Astrocyte (in vitro differentiated cells and primary cell): ENCODE data around the gene TBRG4. TPM values are rescaled to one million over a fixed set of nuclear protein-coding genes. Genes with fewer than 3 reads are reported as not detected.

ENCODE experiments used
- DNase-seq: peaks from one replicate; pipeline ENCODE4 v3.0.0-alpha.2; 2010; ENCODE audit warnings: low read depth
- FAIRE-seq: peaks from 2 replicates; lab custom pipeline; 2011; peaks lifted over from hg19 to GRCh38; lab: Jason Lieb, UNC
- H2AFZ ChIP-seq: 2 replicates; pipeline ENCODE4 v1.6.0; 2012; ENCODE audit warnings: low read depth, low read length, inconsistent platforms
- H3K27ac ChIP-seq: 2 replicates; pipeline ENCODE4 v1.5.1; 2011; ENCODE audit warnings: low read depth, low read length, inconsistent platforms
- H3K27me3 ChIP-seq: 2 replicates; pipeline ENCODE4 v1.6.0; 2011; ENCODE audit warnings: low read length, inconsistent platforms; ENCODE audit not compliant: insufficient read depth
- H3K36me3 ChIP-seq: 2 replicates; pipeline ENCODE4 v1.5.1; 2011; ENCODE audit warnings: low read length, inconsistent platforms; ENCODE audit not compliant: insufficient read depth
- H3K4me1 ChIP-seq: 2 replicates; pipeline ENCODE4 v1.5.1; 2011; ENCODE audit warnings: low read length, inconsistent platforms; ENCODE audit not compliant: insufficient read depth
- H3K4me2 ChIP-seq: 2 replicates; pipeline ENCODE4 v1.6.0; 2012; ENCODE audit warnings: low read length, inconsistent platforms
- H3K4me3 ChIP-seq: 2 replicates; pipeline ENCODE4 v1.5.1; 2011; ENCODE audit warnings: low read depth, mild to moderate bottlenecking, low read length, inconsistent platforms; ENCODE audit not compliant: insufficient read depth
- H3K79me2 ChIP-seq: 2 replicates; pipeline ENCODE4 v1.6.0; 2012; ENCODE audit warnings: mild to moderate bottlenecking, low read length, inconsistent platforms; ENCODE audit not compliant: insufficient read depth
- H3K9ac ChIP-seq: 2 replicates; pipeline ENCODE4 v1.6.0; 2012; ENCODE audit warnings: mild to moderate bottlenecking, low read length, inconsistent platforms
- H3K9me3 ChIP-seq: 2 replicates; pipeline ENCODE4 v1.5.1; 2012; ENCODE audit warnings: low read depth, mild to moderate bottlenecking, low read length, inconsistent platforms; ENCODE audit not compliant: insufficient read depth
- H4K20me1 ChIP-seq: 2 replicates; pipeline ENCODE4 v1.6.0; 2012; ENCODE audit warnings: low read length, inconsistent platforms; ENCODE audit not compliant: insufficient read depth
- H3K27ac Mint-ChIP-seq: one replicate; pipeline ENCODE4 v1.8.0; 2021; ENCODE audit warnings: mild to moderate bottlenecking, mixed read lengths; ENCODE audit not compliant: unreplicated experiment
- H3K27me3 Mint-ChIP-seq: one replicate; pipeline ENCODE4 v1.8.0; 2021; ENCODE audit warnings: low read depth, mixed read lengths; ENCODE audit not compliant: unreplicated experiment
- H3K36me3 Mint-ChIP-seq: one replicate; pipeline ENCODE4 v1.8.0; 2021; ENCODE audit warnings: low read depth, mixed read lengths; ENCODE audit not compliant: unreplicated experiment
- H3K4me1 Mint-ChIP-seq: one replicate; pipeline ENCODE4 v1.8.0; 2021; ENCODE audit warnings: low read depth, mixed read lengths; ENCODE audit not compliant: unreplicated experiment
- H3K4me3 Mint-ChIP-seq: one replicate; pipeline ENCODE4 v1.8.0; 2021; ENCODE audit warnings: mild to moderate bottlenecking, moderate library complexity, mixed read lengths; ENCODE audit not compliant: unreplicated experiment
- H3K9me3 Mint-ChIP-seq: one replicate; pipeline ENCODE4 v1.8.0; 2021; ENCODE audit warnings: mild to moderate bottlenecking, mixed read lengths; ENCODE audit not compliant: unreplicated experiment
- CTCF ChIP-seq: IDR thresholded peaks from 2 replicates; pipeline ENCODE4 v1.5.1; 2011; ENCODE audit warnings: low read depth, mild to moderate bottlenecking, inconsistent platforms, low read length, moderate library complexity; ENCODE audit not compliant: insufficient read depth
- EZH2 ChIP-seq: IDR thresholded peaks from 2 replicates; pipeline ENCODE4 v1.6.1; 2012; ENCODE audit warnings: mild to moderate bottlenecking, low read length, inconsistent platforms; ENCODE audit not compliant: insufficient read depth
- total RNA-seq: library from RNA; stranded (reverse); gene quantifications from 2 replicates; pipeline ENCODE4 v1.2.1, GENCODE V29; 2021

The TBRG4 gene
- total RNA-seq, 1 donor from 2014 or later, result 65.2 TPM

- Histone ChIP-seq H2AFZ (no peak overlapping the region), H3K4me3 (no peak overlapping the region), H3K27me3 (no peaks in the 10 kb centered on the region), H3K36me3 (no peaks in the 10 kb centered on the region), H3K4me2 (no peak overlapping the region), H3K27ac (no peak overlapping the region), H3K79me2 (no peaks in the 10 kb centered on the region), H3K9ac (no peak overlapping the region), H3K4me1 (no peaks in the 10 kb centered on the region), H4K20me1 (no peaks in the 10 kb centered on the region), H3K9me3 (no peaks in the 10 kb centered on the region)
- Mint-ChIP-seq H3K36me3 (no peaks in the 10 kb centered on the region), H3K27me3 (peaks cover 23% of the 10 kb centered on the region), H3K27ac (no peak overlapping the region), H3K4me1 (no peaks in the 10 kb centered on the region), H3K4me3 (no peak overlapping the region), H3K9me3 (no peaks in the 10 kb centered on the region)
- FAIRE-seq (no peak), DNase-seq (no peak)
- no peak for TF ChIP-seq CTCF
- TF ChIP-seq EZH2, result no peak
Measured at GRCh38 chr7:45129906-45130305, 18.4 kb upstream of the TBRG4 start.

GRCh38 chr7:45129181-45129800, 17.8 kb upstream of the TBRG4 start:
- Histone ChIP-seq H2AFZ (no peak overlapping the region), H4K20me1 (no peaks in the 10 kb centered on the region), H3K4me3 (no peak overlapping the region), H3K4me1 (no peaks in the 10 kb centered on the region), H3K79me2 (no peaks in the 10 kb centered on the region), H3K9me3 (no peaks in the 10 kb centered on the region), H3K36me3 (no peaks in the 10 kb centered on the region), H3K27me3 (no peaks in the 10 kb centered on the region), H3K9ac (no peak overlapping the region), H3K27ac (no peak overlapping the region), H3K4me2 (no peak overlapping the region)
- DNase-seq, result no peak
- Mint-ChIP-seq H3K9me3 (no peaks in the 10 kb centered on the region), H3K4me3 (no peak overlapping the region), H3K36me3 (no peaks in the 10 kb centered on the region), H3K27me3 (peaks cover 23% of the 10 kb centered on the region), H3K4me1 (no peaks in the 10 kb centered on the region), H3K27ac (no peak overlapping the region)
- no peak for FAIRE-seq
- TF ChIP-seq CTCF (no peak), EZH2 (no peak)

- Mint-ChIP-seq H3K4me3 (no peak overlapping the region), H3K36me3 (no peaks in the 10 kb centered on the region), H3K4me1 (no peaks in the 10 kb centered on the region), H3K27ac (no peak overlapping the region), H3K27me3 (peaks cover 22% of the 10 kb centered on the region), H3K9me3 (no peaks in the 10 kb centered on the region)
- FAIRE-seq, result no peak
- no peak overlapping the region for H3K9ac ChIP-seq
- no peaks in the 10 kb centered on the region for H3K9me3 ChIP-seq
- no peaks in the 10 kb centered on the region for H3K27me3 ChIP-seq
- no peak overlapping the region for H2AFZ ChIP-seq
- no peak overlapping the region for H3K4me2 ChIP-seq
- no peaks in the 10 kb centered on the region for H4K20me1 ChIP-seq
- no peak overlapping the region for H3K4me3 ChIP-seq
- DNase-seq, result no peak
- H3K27ac ChIP-seq, result no peak overlapping the region
- H3K4me1 ChIP-seq, result no peaks in the 10 kb centered on the region
- H3K36me3 ChIP-seq, result no peaks in the 10 kb centered on the region
- TF ChIP-seq EZH2 (no peak), CTCF (no peak)
- H3K79me2 ChIP-seq, result no peaks in the 10 kb centered on the region
Measured at GRCh38 chr7:45126920-45127319, 15.4 kb upstream of the TBRG4 start.
